ENCODE results near the gene IQCM.
A peak's percentile ranks its signal among the peaks of the same experiment; 100 is the strongest.

IQCM gene

DNA sequence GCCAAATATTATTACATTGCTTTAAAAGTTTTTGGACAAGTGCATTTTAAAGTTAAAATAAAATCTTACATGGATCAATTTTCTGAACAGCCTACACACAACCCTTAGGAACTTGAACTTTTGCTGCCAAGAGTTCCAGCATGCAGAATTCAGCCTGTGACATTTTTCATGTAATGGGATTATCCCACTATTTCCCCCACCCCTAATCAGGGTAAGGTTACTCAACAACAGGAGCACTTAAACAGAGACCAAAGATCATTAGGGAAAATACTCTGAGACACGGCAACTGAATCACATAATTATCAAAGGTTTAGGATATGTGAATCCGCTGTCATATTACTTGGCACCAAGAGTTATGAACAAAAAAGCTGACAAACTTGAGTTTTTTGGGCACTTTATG is 47.2 kb downstream of the IQCM start:
- no peak for DNase-seq

DNA sequence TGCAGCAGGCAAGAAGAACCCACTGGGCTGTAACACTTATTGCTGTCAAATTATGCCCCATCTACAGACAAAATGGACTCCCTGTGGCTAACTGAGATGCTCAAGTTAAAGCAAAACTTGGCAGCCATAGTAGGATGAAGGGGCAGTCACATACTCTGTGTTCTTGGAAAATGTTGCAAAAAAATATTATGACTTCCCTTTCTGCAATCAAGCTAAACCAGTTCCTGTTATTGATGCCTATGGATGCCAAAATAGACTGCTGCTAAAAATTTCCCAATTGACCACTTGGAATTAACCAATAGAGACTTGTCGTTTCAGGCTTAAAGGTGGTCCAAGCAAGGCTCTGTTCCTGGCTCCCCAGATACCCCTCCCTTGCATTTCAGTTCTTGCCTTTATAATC is 49.5 kb downstream of the IQCM start:
- DNase-seq: no peak

DNA sequence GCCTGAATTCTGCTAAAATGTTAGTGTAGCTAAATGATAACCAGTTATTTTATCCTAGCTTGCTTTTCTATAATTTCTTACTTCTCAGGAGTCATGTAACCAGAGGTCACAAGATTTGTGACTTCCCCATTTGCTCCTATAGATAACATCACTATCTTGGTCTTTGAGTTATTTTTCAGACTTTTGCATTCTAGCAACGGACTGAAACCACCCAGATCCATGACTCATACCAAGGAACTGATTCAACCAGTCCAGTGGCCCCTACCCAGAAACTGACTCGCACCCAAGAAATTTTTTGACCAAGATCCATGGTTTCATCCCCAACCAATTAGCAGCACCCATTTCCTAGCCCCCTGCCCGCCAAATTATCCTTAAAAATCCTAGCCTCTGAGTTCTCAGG is 50.0 kb downstream of the IQCM start:
- no peak for DNase-seq

- no peak for DNase-seq
These were observed 59.7 kb downstream of the IQCM start for GRCh38 chr4:149755969-149756368.

DNA sequence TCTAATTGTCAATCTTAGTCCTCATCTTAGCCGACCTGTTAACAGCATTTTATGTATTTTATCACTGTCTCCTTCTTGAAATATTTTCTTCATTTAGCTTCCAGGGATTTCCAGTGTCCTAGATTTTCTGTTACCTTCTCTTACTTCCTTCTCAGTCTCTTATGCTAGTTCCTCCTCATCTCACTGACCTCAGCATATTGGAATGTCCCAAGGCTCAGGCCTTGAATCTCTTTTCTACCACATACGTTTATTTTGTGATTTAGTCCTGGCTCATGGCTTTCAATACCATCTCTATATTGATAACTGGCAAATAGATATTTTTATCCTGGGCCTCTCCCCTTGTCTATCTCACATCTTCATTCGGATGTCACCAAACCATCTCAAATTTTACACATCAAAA is 61.1 kb downstream of the IQCM start:
- no peak for DNase-seq

GRCh38 chr4:149752729-149753128 is 62.9 kb downstream of the IQCM start:
- DNase-seq: no peak

DNA sequence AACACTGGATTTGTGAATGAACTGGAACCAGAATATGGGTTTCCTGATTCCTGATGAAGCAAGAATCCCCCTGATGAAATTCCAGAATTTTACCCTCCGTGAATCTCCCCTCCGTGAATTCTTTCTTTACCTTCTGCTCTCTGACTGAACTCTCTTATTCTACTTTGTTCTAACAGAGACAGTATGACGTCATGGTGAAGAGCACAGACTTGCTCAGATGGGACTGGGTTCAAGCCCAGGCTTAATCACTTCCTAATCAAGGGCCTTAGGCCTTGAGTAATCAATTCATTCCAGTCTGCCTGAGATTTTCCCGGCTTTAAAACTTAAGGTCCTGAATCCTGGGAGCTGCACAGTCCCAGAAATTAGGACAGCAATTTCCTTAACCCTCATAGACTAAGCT is 64.5 kb downstream of the IQCM start:
- no peak for DNase-seq

DNA sequence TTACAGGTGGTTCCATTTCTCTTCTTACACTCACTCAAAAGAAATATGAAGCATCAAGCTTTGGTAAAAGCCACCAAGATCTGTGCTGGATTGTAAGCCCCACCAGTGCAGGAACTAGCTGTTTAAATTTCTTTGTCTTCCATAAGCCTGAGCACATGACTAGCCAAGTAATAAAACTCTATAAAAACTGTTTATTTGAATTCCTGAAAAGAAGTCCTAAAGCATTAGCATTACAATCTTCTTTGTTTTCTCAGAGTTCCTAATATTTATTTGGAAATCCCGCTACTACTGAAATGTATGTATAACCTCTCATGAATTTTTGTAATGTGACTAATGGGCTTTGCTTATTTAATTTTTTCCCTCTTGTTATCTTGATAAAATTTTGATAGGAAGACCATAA is 65.9 kb downstream of the IQCM start:
- no peak for DNase-seq

DNA sequence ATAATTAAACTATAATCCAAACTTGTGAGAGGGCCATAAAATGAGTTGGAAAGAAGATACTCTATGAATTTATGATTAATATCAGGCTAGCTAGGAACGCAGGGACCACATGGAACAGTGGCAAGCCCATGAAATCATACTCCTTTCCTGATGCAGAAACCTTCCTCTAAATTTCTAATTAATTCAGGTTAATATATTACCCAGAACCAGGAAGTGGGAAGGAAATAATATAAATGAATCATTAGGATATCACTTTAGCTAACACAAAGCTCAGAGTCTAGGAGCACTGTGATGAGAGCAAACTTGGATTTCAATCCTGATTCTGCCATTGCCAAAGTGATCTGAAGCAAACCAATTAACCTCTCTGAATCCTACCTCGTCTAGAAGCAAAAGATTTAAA is 68.0 kb downstream of the IQCM start:
- no peak for DNase-seq

GRCh38 chr4:149746276-149746675 is 69.4 kb downstream of the IQCM start:
- no peak for DNase-seq

- DNase-seq: no peak
These were observed 74.3 kb downstream of the IQCM start for GRCh38 chr4:149741186-149741831.

GRCh38 chr4:149738156-149738555 is 77.5 kb downstream of the IQCM start:
- DNase-seq: no peak

GRCh38 chr4:149735796-149736195 is 79.8 kb downstream of the IQCM start:
- DNase-seq: peak in 1 of 2 donors; percentile 3

DNA sequence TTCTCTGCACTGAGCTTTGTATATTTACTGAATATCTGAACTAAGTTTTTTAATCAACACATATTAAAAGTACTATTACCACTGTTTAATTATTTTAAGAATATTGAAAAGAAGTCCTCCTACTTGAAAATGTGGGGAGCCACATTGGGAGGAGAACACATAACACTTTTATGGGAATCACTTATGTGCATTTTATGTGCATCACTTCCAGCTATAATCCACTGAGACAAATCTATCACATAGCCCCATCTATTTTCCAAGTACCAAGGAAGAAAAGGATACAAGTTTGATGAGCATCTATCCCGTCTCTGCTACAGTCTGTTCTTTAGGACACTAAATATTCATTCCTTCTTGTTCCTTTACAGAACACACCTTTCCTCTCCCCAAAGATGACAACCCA is 87.2 kb downstream of the IQCM start:
- DNase-seq: no peak

DNA sequence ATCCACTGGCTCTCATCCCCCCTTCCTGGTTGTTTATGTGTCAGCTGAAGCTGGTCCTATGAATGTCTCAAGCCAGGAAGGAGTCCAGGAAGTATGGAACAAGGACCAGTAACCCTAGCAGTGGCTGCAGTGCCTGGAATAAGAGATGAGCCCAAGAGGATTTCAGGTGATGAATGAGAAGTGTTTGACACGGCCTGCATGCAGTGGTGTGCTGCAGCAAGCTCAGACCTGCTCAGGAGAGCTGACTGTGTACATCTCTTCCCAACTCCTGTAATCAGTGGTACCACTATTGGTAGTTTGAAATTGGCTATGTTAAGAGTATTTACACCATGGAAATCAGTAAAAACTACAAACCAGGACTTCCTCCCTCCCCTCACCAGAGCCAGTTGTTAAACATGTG is 88.0 kb downstream of the IQCM start:
- DNase-seq: no peak

DNA sequence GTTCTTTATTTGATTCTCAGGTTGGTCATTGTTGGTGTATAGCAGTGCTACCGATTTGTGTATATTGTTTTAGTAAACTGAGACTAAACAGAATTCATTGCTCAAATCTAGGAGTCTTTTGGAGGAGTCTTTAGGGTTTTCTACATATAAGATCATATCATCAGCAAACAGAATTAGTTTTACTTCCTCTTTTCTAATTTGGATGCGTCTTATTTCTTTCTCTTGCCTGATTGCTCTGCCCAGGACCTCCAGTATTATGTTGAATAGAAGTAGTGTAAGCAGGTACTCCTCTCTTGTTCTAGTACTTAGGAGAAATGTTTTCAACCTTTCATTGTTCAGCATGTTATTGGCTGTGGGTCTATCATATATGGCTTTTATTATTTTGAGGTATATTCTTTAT is 92.6 kb downstream of the IQCM start:
- no peak for DNase-seq

GRCh38 chr4:149719806-149720205 is 95.8 kb downstream of the IQCM start:
- no peak for DNase-seq

DNA sequence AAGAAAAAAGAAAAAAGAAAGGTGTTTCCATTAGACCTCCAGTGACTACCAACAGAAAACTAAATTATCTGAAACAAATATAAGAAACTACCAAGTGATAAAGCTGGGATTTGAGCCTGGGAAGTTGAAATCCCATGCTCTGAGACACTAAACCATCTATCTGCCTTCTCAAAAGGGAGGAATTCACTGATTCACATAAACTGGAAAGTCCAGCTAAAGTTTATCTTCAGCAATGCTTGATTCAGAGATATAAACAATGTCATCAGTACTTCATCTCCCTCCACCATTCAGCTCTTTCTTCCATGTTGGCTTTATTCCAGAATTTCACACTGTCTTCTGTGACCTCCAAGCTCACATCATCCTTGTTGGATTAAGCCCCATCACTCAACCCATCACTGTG is 96.3 kb downstream of the IQCM start:
- DNase-seq: no peak

- no peak for DNase-seq
These were observed 97.1 kb downstream of the IQCM start for GRCh38 chr4:149718500-149718899.

GRCh38 chr4:149716728-149717127 is 98.9 kb downstream of the IQCM start:
- DNase-seq: no peak

- no peak for DNase-seq
These were observed 99.6 kb downstream of the IQCM start for GRCh38 chr4:149715822-149716585.

- DNase-seq: no peak
These were observed 102.6 kb downstream of the IQCM start for GRCh38 chr4:149713031-149713430.

GRCh38 chr4:149711593-149712365 is 103.9 kb downstream of the IQCM start:
- DNase-seq: no peak

GRCh38 chr4:149709640-149710039 is 106.0 kb downstream of the IQCM start:
- DNase-seq: no peak
